ENCODE data around the gene PPOX.
A peak's percentile ranks its signal among the peaks of the same experiment; 100 is the strongest.

The PPOX gene

DNA sequence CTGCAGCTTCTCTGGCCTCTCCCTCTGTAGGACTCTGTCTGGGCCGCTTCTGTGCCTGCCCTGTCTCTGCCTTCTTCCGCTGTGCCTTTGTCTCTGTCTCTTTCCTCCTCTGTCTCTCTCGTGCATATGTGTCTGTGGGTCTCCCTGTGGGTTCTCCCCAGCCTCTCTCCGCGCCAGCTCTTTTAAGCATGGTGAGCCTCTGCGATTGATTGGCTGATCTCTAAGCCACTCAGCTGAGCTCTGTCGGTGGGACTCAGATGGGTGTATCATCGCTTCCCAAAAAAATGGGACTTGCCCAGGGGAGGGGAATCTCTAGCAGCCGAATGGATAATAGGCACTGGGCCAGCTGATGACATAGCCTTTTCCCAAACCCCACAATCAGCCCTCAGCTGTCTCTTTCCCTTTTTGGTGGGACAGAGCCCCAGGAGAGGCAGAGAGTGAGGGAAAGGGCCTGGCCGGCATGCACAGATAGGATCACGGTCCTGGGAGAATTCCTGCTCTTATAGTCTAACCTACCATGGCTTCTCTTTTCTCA lies 32.7 kb downstream of the PPOX start, which contains the start of gene ADAMTS4:
ADAMTS4 (minus strand) TSS at position 158 of the 535 bp plus-strand sequence. CDS start 427 bp downstream, outside the sequence.
- DNase-seq: no peak

DNA sequence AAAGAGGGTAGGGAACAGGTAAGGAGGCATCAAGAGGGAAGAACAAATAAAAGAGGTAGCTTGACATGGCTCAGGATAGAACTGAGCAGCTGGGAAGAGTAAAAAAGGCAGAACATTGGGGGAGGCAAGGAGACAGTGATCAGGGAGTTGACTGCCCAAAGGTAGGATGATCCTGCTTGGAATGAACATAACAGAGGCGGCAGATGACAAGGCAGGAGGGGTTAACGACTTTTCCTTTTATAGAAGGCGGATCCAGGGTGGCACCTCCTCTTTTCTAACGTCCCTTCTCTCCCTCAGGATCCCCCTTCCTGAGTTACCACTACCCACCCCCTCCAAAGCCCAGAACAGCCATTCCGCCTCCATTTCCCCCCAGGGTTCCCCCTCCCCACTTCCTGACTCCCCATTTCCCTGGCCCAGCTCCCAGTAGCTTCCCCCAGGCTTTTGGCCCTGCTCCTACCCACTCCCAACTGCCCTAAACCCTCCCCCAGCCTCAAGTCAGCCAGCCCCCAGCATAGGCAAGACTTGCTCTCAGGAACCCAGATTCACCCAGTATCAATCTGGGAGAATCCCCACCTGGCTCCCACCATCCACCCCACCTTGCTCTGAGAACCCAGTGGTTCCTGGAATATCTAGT lies 33.4 kb downstream of the PPOX start:
- no peak for DNase-seq

DNA sequence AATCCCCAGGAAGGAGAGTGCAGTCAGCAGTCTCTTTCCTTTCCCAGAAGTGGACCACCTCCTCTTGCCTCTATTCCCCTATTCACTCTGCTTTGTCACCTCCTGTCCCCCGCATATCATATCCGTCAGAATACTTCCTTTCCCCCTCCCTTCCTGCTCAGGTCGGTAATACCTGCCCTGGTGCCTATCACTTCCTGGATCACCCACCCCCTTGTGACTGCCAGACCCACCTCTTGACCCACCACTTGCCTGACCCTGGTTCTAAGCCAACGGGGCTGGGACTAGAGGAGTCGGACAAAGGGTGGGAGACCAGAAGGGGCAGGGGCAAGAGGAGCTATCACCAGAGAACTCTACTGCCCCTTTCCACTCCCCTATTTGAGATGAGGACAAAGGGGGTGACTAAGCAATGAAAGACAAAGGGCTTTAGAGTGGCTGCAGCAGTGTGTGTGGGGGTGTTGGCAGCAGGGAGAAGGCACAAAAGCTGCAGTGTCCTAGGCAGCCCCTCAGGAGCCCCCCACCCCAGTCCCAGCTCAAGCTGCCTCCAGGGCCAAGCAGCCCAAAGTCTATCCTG lies 34.3 kb downstream of the PPOX start:
- no peak for DNase-seq

DNA sequence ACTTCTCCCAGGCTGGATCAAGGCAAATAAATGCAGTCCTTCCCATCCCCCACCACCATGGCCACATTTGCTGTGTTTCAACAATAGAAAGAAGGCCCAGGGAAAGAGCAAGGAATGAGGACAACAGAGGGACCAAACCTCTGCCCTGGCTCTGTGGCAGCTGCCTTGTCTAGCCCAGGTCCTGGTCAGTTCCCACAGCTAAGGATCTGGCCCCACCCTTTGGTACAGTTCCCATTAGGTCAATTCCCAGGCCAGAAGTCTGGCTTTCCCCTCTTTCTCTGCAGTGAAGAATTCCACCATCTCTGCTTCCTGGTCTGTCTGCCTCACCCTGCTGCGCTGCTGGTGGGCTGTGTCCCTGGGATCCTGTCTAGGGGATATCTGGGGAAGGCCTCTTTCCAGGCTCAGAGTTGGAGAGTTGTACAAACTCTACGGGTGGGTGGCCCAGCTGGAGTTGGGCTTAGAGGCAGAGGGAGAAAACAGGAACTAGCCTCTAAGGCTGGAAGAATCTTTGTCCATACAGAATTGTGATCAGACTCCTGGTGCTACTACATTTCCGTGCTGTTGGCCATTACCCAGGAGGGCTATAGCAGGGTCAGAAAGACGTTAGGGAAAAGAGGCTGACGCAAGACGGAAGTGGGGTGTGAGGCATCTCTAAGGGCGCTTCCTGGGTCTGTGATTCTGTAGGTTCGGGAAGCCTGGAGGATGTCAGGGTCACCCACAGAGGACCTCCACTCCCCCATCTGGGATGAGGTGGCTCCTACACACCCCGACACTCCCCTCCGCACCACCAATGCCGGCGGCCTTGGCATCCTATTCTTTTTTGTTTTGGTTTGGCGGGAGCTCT lies 35.0 kb downstream of the PPOX start:
- DNase-seq: no peak

DNA sequence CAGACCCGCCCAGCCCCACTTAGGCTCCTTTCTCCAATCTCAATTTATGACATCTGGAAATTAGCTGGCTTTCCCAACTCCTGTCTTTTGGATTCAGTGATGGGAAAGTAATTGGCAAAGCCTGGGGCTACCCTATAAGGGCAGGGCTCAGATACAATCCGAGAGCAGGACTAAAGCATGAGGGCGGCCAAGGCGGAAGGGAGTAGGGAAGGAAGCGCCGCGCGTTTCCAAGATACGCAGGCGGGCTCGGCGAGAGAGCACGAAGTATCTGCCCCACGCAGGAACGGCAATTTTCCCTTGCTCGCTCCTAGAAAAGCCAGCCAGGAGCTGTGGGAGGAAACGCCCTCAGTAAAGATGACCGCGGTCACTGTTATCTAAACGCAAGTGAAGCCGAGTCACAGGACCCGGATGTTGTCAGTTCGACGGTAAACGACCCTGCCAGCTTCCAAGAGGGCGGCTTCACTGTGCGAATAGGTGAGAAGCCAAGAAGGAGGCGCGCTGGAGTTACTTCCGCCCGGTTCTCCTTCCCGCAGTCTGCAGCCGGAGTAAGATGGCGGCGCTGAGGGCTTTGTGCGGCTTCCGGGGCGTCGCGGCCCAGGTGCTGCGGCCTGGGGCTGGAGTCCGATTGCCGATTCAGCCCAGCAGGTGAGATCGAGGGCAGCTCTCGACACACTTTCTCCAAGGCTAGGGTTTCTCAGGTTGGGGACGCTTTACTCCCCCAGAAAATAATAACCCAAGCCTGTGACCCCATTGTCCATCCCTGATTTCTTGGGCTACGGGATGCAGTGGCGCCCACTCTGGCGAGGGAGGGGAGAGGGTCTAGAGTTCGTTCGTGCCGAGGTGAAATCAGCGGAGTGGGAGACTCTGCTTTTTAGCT lies 35.8 kb downstream of the PPOX start, which contains the start of gene NDUFS2:
NDUFS2 (plus strand) TSS at position 532 of the 877 bp plus-strand sequence; CDS start at position 551, 19 bp downstream.
- peak; percentile 98 for DNase-seq

DNA sequence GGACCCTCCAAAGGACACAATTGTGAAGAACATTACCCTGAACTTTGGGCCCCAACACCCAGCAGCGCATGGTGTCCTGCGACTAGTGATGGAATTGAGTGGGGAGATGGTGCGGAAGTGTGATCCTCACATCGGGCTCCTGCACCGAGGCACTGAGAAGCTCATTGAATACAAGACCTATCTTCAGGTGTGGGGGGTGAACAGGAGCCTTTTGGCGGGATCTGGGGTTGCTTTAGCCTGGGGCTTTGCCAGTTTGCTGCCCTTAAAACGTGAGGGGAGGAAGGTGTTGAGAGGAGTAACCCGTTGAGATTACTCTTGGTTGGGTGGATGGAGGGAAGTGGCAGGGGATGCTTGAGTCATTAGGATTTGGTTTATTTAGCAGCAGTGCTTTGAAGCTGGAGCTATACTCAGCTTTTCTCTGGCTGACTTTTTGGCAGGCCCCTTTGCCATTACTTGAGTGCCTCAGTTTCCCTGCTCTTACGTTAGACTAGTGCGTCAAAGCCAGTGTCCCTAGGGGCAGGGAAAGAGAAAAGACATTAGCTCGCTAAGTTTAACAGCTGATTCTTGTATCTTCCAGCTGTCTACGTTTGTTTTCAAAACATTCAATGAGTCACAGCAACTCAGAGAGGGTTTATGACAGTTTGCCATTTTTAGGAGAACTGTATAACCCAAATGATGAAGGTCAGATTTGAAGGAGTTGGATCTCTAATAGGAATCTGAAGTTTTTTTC lies 40.4 kb downstream of the PPOX start:
- DNase-seq: no peak

DNA sequence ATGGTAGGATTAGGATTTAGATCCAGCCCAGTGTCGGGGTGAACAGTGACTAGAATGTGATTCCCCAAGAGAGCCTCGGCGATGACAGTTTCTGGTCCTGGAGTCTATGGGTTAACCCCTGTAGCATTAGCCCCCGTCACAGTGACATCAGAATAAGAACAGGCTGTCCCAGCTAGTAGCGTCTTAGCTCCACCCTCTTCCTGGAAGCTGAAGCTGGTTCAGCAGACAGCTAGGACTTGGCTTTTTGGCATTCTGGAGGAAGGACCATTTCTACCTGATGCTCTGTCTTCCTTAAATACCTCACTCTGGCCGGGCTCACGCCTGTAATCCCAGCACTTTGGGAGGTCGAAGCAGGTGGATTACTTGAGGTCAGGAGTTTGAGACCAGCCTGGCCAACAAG lies 40.9 kb downstream of the PPOX start:
- DNase-seq: no peak

DNA sequence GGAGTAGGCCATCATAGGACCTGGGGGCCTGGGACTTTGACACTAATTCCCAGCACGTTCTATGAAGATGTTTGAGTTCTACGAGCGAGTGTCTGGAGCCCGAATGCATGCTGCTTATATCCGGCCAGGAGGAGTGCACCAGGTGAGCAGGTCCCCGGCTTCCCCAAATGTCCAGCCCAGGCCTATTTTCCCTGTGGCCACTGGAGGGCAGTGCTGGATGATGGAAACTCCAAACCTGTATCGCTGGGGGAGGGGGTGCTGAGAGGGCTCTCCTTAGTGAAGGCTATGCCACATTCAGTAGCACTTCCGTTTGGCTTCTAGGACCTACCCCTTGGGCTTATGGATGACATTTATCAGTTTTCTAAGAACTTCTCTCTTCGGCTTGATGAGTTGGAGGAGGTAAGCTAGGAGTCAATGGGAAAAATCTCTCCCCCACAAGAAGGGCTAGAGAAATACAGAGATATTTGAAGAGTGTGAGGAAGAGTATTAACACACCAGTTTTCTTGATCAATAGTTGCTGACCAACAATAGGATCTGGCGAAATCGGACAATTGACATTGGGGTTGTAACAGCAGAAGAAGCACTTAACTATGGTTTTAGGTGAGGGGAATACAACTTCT lies 43.7 kb downstream of the PPOX start:
- peak; percentile 63 for DNase-seq

DNA sequence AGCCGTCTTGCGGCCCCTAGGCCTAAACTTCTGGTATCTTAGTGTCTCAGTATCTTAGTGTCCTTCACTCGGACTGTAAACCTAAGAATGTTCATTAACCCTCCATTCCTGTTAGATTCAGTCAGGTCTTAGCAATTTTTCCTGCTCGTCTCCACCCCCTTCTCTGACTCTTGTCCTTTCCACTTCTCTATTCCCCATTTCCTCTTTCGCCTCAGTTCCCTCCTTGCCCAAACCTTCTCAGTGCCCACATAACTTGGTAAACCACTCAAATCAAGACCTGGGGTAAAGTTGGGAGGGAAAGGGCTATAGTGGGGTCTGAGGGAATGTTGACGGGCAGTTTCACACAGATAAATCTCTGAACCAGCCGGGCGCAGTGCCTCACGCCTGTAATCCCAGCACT lies 48.1 kb downstream of the PPOX start:
- no peak for DNase-seq

DNA sequence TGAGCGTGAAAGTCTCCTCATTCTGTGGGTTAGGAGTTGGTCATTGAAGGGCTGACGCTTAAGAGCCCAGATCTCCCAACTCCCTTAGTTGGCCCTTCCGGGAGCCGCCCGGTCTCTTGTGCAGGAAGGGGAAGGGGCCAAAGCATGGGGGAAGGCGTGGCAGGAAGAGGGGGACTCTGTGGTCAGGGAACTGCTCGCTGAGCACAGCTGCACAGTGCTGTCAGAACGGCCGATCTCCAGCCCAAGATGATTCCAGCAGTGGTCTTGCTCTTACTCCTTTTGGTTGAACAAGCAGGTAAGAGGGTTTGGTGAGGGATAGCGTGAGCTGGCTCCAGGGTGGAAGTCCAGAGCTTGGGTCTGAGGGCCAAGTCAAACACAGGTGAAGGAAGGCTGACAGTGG lies 48.9 kb downstream of the PPOX start, which contains the start of gene FCER1G:
FCER1G (plus strand) TSS at position 220 of the 400 bp plus-strand sequence; CDS start at position 247, 27 bp downstream.
- no peak for DNase-seq

DNA sequence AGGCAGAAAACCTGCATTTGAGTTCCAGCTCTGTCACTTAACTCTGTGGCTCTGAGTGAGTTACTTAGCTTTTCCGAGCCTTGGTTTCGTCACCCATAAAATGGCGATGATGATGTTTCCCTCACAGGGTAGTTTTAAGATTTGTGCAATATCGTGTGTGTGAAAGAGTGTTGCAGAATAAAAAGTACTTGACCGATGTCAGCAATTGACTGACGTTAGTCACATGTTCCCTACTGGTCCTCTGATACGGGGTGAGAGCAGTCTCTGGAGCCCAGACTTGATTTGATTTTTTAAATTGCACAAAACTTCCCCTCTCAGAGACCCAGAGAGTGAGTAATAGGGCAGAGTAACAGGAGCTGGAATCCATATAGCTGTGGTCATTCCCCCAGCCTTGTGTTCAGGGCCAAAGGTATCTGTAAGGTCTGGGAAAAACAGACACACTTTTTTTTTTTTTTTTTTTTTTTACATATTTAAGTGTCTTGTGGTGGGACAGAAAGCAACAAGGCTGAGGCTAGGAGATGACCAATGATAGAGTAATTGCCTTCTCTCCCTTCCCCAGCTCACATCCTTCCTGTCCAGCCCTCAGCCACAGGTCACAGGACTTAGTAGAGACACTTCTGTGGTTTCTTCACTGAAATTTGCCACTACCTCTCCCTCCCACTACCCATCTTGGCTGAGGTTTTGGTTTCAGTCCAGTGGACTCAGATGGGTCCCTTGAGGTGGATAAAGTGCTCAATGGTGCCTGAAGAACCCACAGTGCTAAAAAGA lies 50.9 kb downstream of the PPOX start:
- no peak for DNase-seq

DNA sequence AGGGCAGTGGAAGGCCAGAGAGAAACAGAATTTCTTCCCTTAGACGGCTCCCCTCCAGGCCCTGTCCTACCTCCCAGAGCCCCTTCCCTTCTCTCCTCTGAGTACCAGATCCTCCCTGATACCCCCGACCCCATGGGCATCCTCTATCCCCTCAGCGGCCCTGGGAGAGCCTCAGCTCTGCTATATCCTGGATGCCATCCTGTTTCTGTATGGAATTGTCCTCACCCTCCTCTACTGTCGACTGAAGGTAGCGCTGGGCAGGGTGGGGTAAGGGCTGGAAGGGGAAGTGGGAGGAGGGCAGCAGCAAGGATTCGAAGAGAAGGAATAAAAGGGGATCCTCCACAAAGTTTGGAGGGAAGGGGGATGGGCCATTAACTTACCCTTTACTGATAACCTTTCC lies 51.6 kb downstream of the PPOX start:
- no peak for DNase-seq

DNA sequence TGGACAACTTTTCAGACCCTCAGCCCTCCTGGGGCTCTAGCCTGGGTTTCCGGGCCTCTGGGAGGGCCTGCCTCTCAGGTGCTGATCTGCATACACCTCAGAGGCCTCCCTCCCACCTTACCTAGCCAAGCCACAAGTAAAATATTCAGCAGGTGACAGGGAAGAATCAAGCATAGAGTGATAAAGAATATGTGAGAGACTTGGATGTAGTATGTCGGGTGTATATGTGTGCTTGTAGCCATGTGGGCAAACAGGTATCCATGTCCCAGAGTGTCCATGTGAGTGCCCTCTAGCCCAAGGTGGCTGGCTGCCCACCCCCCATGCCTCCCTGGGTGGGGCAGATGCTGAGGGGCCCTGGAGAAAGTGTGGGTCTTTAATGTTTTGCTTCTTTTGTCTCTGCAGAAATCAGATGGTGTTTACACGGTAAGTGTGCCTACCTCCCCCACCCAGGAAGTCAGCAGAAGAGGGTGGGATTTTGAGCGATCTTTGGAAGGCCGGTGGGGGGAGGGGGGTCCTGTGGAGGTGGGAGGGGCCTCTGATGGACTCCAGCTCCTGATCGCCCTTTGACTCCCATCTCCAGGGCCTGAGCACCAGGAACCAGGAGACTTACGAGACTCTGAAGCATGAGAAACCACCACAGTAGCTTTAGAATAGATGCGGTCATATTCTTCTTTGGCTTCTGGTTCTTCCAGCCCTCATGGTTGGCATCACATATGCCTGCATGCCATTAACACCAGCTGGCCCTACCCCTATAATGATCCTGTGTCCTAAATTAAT lies 52.3 kb downstream of the PPOX start:
- DNase-seq: no peak

DNA sequence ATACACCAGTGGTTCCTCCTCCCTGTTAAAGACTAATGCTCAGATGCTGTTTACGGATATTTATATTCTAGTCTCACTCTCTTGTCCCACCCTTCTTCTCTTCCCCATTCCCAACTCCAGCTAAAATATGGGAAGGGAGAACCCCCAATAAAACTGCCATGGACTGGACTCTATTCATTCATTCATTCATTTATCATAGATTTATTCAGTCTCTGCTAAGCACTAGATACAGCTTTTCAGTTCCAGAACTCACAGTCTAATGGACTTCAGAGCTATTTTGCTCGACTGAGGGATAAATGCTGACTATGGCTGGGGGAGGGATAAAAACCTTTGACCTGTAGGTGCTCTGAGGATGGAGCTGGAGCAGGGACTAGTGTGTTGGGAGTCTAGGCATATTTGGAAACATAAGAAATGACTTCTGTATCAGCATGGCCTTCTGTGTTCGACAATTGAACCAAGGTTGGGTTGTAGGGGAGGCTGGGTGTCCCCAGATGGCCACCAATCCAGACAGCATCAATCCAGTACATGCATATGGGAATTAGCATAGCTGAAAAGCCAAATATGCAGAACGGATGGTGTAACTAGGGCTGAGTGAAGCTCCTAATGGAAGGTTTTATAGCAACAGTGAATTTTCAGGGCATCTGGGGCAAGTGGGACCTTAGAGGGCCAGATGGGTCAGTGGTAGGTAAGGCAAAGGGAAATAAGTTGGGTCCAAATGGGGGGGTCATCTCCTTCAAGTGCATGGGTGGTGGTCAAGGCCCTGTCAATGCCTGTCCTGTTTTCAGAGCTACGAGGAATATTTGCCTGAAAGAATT lies 53.1 kb downstream of the PPOX start:
- no peak for DNase-seq

DNA sequence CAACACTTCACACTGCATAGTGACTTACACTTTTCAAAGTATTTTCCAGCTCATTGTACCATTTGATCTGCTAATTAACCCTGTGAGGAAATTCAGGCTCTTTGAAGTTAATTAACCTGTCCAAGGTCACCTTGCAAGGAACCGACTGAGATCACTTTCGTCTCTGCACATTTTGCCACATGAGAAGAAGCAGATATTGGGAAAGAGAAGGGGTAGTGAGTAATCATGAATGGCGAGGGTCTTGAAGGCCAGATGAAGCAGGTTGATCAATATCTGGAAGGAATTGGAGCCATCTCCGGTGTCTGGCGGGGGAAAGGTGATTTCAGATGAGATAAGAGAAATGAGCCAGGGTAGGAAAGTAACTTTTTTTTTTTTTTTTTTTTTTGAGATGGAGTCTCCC lies 53.8 kb downstream of the PPOX start:
- no peak for DNase-seq
